ENCODE data around the gene SON.

DNA sequence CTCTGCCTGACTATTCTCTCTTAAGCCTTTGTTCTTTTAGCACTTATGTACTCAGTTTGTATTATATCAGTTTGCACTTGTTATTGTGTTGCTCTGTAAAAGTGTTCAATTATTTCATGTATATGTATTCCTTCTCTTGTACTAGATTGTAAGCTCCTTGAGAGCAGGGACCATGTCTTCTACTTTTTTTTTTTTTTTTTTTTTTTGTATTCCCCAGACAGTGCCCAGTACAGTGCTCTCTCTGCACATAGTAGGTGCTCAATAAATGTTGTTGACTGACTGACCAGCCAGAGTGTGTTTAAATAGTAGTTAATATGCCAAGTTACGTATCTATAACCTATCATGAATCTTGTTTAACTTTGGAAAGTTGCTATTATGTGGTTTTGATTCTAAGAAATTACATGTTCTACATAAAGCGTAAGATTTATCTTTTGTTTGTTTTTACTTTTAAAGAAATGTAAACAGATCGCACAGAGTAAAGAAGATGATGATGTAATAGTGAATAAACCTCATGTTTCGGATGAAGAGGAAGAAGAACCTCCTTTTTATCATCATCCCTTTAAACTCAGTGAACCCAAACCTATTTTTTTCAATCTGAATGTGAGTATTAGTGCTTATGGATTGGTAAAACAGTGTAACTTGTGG lies 16.1 kb downstream of the SON start:
- TF ChIP-seq POLR2A (IDR thresholded peaks at IDR 0.05; ENCODE audit: low read depth, low read length) = no peak
- TF ChIP-seq TAF1 (IDR thresholded peaks at IDR 0.05; ENCODE audit: borderline replicate concordance, low read depth, low read length) = no peak
- no peak for TF ChIP-seq POLR2AphosphoS5 (IDR thresholded peaks at IDR 0.05; ENCODE audit: low read depth, low read length)

Measured in GM12892 (cell line).